H9 (cell line): Measurements from ENCODE around the gene NTSR1. TPM values are rescaled to one million over a fixed set of nuclear protein-coding genes. Genes with fewer than 3 reads are reported as not detected.

Source experiments
- DNase-seq: peaks from one replicate; pipeline ENCODE4 v3.0.0-alpha.2; 2017
- H2AFZ ChIP-seq: one replicate; pipeline ENCODE4 v1.6.1; 2013; ENCODE audit warnings: mild to moderate bottlenecking, low read length, control low read depth, moderate library complexity
- H2AK5ac ChIP-seq: 2 replicates; pipeline ENCODE4 v1.6.1; 2013; ENCODE audit warnings: low read length, control low read depth, mixed read lengths; ENCODE audit not compliant: insufficient read length
- H2BK120ac ChIP-seq: one replicate; pipeline ENCODE4 v1.6.1; 2013; ENCODE audit warnings: low read depth, mild to moderate bottlenecking, low read length, control low read depth, inconsistent platforms; ENCODE audit not compliant: poor library complexity, severe bottlenecking
- H2BK12ac ChIP-seq: 2 replicates; pipeline ENCODE4 v1.6.1; 2013; ENCODE audit warnings: low read length, control low read depth, mixed read lengths, low read depth; ENCODE audit not compliant: insufficient read length
- H2BK15ac ChIP-seq: 2 replicates; pipeline ENCODE4 v1.6.1; 2013; ENCODE audit warnings: low read depth, low read length, control low read depth
- H2BK20ac ChIP-seq: one replicate; pipeline ENCODE4 v1.6.1; 2013; ENCODE audit warnings: low read depth, mild to moderate bottlenecking, low read length, control low read depth, inconsistent platforms; ENCODE audit not compliant: poor library complexity, severe bottlenecking
- H2BK5ac ChIP-seq: 2 replicates; pipeline ENCODE4 v1.6.1; 2013; ENCODE audit warnings: low read length, control low read depth, mixed read lengths; ENCODE audit not compliant: insufficient read length
- H3K14ac ChIP-seq: 2 replicates; pipeline ENCODE4 v1.6.1; 2013; ENCODE audit warnings: low read length, control low read depth; ENCODE audit not compliant: insufficient read depth
- H3K18ac ChIP-seq: 2 replicates; pipeline ENCODE4 v1.6.1; 2013; ENCODE audit warnings: low read depth, mild to moderate bottlenecking, mixed read lengths, low read length, control low read depth; ENCODE audit not compliant: insufficient read length
- H3K23ac ChIP-seq: 2 replicates; pipeline ENCODE4 v1.6.1; 2013; ENCODE audit warnings: low read length, control low read depth, mixed read lengths, low read depth; ENCODE audit not compliant: insufficient read length
- H3K23me2 ChIP-seq: 2 replicates; pipeline ENCODE4 v1.6.1; 2013; ENCODE audit warnings: low read depth, mild to moderate bottlenecking, mixed read lengths, low read length, control low read depth; ENCODE audit not compliant: insufficient read length, poor library complexity, severe bottlenecking
- H3K27ac ChIP-seq: 2 replicates; pipeline ENCODE4 v1.5.1; 2013; ENCODE audit warnings: low read length, control low read depth, mixed read lengths, low read depth; ENCODE audit not compliant: insufficient read length
- H3K27me3 ChIP-seq: 2 replicates; pipeline ENCODE4 v1.6.1; 2013; ENCODE audit warnings: low read length, control low read depth, inconsistent platforms; ENCODE audit not compliant: insufficient read depth
- H3K4ac ChIP-seq: 2 replicates; pipeline ENCODE4 v1.6.1; 2013; ENCODE audit warnings: low read depth, mild to moderate bottlenecking, control low read depth, inconsistent platforms, low read length, moderate library complexity
- H3K4me1 ChIP-seq: 2 replicates; pipeline ENCODE4 v1.6.1; 2013; ENCODE audit warnings: low read length, control low read depth, inconsistent platforms; ENCODE audit not compliant: insufficient read depth
- H3K4me2 ChIP-seq: 2 replicates; pipeline ENCODE4 v1.6.1; 2013; ENCODE audit warnings: low read length, control low read depth, mixed read lengths; ENCODE audit not compliant: insufficient read length, insufficient read depth
- H3K56ac ChIP-seq: 2 replicates; pipeline ENCODE4 v1.6.1; 2013; ENCODE audit warnings: low read depth, mild to moderate bottlenecking, mixed read lengths, low read length, control low read depth; ENCODE audit not compliant: insufficient read length
- H3K79me1 ChIP-seq: 2 replicates; pipeline ENCODE4 v1.6.1; 2013; ENCODE audit warnings: low read depth, mild to moderate bottlenecking, moderate library complexity, low read length, control low read depth, inconsistent platforms; ENCODE audit not compliant: insufficient read depth, poor library complexity, severe bottlenecking
- H3K79me2 ChIP-seq: 2 replicates; pipeline ENCODE4 v1.6.1; 2013; ENCODE audit warnings: low read length, control low read depth, inconsistent platforms; ENCODE audit not compliant: insufficient read depth
- H3K9ac ChIP-seq: 2 replicates; pipeline ENCODE4 v1.6.1; 2013; ENCODE audit warnings: low read length, control low read depth, mixed read lengths; ENCODE audit not compliant: insufficient read length; ENCODE audit errors: extremely low read depth
- H3K9me3 ChIP-seq: one replicate; pipeline ENCODE4 v1.6.1; 2013; ENCODE audit warnings: low read depth, low read length, inconsistent platforms; ENCODE audit not compliant: control insufficient read depth
- H3T11ph ChIP-seq: one replicate; pipeline ENCODE4 v1.6.1; 2013; ENCODE audit warnings: mild to moderate bottlenecking, low read length, control low read depth, inconsistent platforms
- H4K20me1 ChIP-seq: one replicate; pipeline ENCODE4 v1.6.1; 2013; ENCODE audit not compliant: control insufficient read depth, insufficient read length, insufficient read depth
- H4K5ac ChIP-seq: 2 replicates; pipeline ENCODE4 v1.6.1; 2013; ENCODE audit warnings: low read depth, mild to moderate bottlenecking, mixed read lengths, low read length, control low read depth; ENCODE audit not compliant: insufficient read length
- H4K8ac ChIP-seq: replicated peaks from 2 replicates; pipeline ENCODE4 v1.6.1; 2013; ENCODE audit warnings: low read length, control low read depth, mixed read lengths, low read depth; ENCODE audit not compliant: insufficient read length
- H4K91ac ChIP-seq: 2 replicates; pipeline ENCODE4 v1.6.1; 2013; ENCODE audit warnings: low read depth, mild to moderate bottlenecking, moderate library complexity, mixed read lengths, low read length, control low read depth; ENCODE audit not compliant: insufficient read length
- H3K27ac Mint-ChIP-seq, 3 experiments: 2 replicates in 2 of 3; 3 replicates in 1 of 3; pipeline ENCODE4 v1.8.0; 2020 to 2021; ENCODE audit warnings: mixed read lengths in 3 of 3, mild to moderate bottlenecking in 1 of 3, moderate library complexity in 1 of 3
- H3K27me3 Mint-ChIP-seq: 2 replicates; pipeline ENCODE4 v1.8.0; 2021; ENCODE audit warnings: low read depth, mild to moderate bottlenecking, moderate library complexity, mixed read lengths
- H3K36me3 Mint-ChIP-seq, 3 experiments: 2 replicates in 2 of 3; 3 replicates in 1 of 3; pipeline ENCODE4 v1.8.0; 2020 to 2021; ENCODE audit warnings: low read depth in 3 of 3, mixed read lengths in 3 of 3; ENCODE audit not compliant: insufficient read depth in 1 of 3
- H3K4me1 Mint-ChIP-seq, 2 experiments: 2 replicates each; pipeline ENCODE4 v1.8.0; 2020; ENCODE audit warnings: mixed read lengths in 2 of 2
- H3K4me3 Mint-ChIP-seq, 2 experiments: 2 replicates in 1 of 2; 3 replicates in 1 of 2; pipeline ENCODE4 v1.8.0; 2020 to 2021; ENCODE audit warnings: mild to moderate bottlenecking in 2 of 2, mixed read lengths in 2 of 2, moderate library complexity in 1 of 2
- H3K9me3 Mint-ChIP-seq, 2 experiments: 2 replicates in 1 of 2; 3 replicates in 1 of 2; pipeline ENCODE4 v1.8.0; 2020; ENCODE audit warnings: mild to moderate bottlenecking in 2 of 2, mixed read lengths in 2 of 2, moderate library complexity in 1 of 2
- CTCF ChIP-seq: fragments of 200-600 bp; sonication (generic); conservative IDR thresholded peaks from 3 replicates; pipeline ENCODE4 v1.8.0; 2021; ENCODE audit warnings: antibody characterized with exemption, mild to moderate bottlenecking
- WGBS: extraction: QIAGEN DNeasy Blood & Tissue Kit; methylation state at CpG from one replicate; pipeline ENCODE4 v1.1.7; 2013; ENCODE audit warnings: missing lambda C conversion rate, low lambda C conversion rate, mixed read lengths; ENCODE audit not compliant: insufficient read length; ENCODE audit errors: extremely low coverage; 5-methylcytosine and 5-hydroxymethylcytosine counted together
- total RNA-seq: library from RNA; stranded (reverse); gene quantifications from 2 replicates; pipeline ENCODE4 v1.2.1, GENCODE V29; 2021

Gene NTSR1
- total RNA-seq, 1 experiment from 2014 or later = 0.11 TPM

GRCh38 chr20:62749851-62750445, 41.3 kb downstream of the NTSR1 start:
- no peak for TF ChIP-seq CTCF
- Histone ChIP-seq H4K5ac (no peak overlapping the region), H4K8ac (no peak overlapping the region), H3K23me2 (no peaks in the 10 kb centered on the region), H2AFZ (no peak overlapping the region), H2BK120ac (no peak overlapping the region), H3K9ac (no peak overlapping the region), H3K14ac (no peak overlapping the region), H3K27me3 (no peaks in the 10 kb centered on the region), H3K56ac (no peak overlapping the region), H2BK5ac (no peak overlapping the region), H3T11ph (no peak overlapping the region), H3K4me2 (no peak overlapping the region), H3K4ac (no peak overlapping the region), H3K23ac (no peak overlapping the region), H3K18ac (no peak overlapping the region), H3K27ac (no peak overlapping the region), H2BK12ac (no peak overlapping the region), H3K4me1 (0 out of 2 replicates have a peak, but pooled peaks cover 3% of the 10 kb centered on the region), H2BK15ac (no peak overlapping the region), H3K79me1 (no peaks in the 10 kb centered on the region), H3K9me3 (no peaks in the 10 kb centered on the region), H4K20me1 (no peaks in the 10 kb centered on the region), H2BK20ac (no peak overlapping the region), H2AK5ac (no peak overlapping the region), H3K79me2 (no peaks in the 10 kb centered on the region), H4K91ac (no peak overlapping the region)
- no peak for DNase-seq
- Mint-ChIP-seq H3K4me1 (peaks cover 5 to 20% of the 10 kb centered on the region in 2 experiments; a peak in 3 of 4 replicates), H3K27me3 (peaks cover 7% of the 10 kb centered on the region), H3K27ac (no peak overlapping the region), H3K4me3 (no peak overlapping the region), H3K9me3 (no peaks in the 10 kb centered on the region; a peak in 1 of 5 replicates), H3K36me3 (no peaks in the 10 kb centered on the region)
- no CpG with 5 or more reads among the region's 27 CpGs for WGBS
